NCI-H345 treated with DMSO at 0.1 percent for 48 hours (cell line): ENCODE data around the gene GDE1.
A peak's percentile ranks its signal among the peaks of the same experiment; 100 is the strongest.
"Not testable (repeated sequence)": the region's sequence is repeated elsewhere in the genome, so short reads cannot be mapped to it uniquely, and the experiment has no call there.

Experiments used
- DNase-seq: peaks from one replicate; lab custom pipeline; 2025; ENCODE audit not compliant: unreplicated experiment; lab: John Stamatoyannopoulos, UW

GDE1 gene, protein sequence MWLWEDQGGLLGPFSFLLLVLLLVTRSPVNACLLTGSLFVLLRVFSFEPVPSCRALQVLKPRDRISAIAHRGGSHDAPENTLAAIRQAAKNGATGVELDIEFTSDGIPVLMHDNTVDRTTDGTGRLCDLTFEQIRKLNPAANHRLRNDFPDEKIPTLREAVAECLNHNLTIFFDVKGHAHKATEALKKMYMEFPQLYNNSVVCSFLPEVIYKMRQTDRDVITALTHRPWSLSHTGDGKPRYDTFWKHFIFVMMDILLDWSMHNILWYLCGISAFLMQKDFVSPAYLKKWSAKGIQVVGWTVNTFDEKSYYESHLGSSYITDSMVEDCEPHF

GRCh38 chr16:19521471-19522396, at the start of gene GDE1:
GDE1 (minus strand) TSS chr16:19522098; CDS start chr16:19521964, 134 bp downstream.
- peak; percentile 93 for DNase-seq

DNA sequence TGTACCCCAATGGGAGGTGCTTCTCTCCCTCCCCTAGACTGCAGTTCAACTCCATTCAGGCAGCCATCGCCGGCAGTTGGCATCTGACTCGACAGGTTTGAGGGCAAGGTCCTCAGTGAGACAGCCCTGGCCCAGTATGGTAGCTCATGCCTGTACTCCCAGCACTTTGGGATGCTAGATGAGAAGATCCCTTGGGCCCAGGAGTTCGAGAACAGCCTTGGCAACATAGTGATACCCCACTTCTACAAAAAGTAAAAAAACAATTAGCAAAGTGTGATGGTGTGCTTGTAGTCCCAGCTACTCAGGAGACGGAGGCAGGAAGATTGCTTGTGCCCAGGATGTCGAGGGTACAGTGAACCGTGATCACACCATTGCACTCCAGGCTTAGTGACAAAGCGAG, 45.7 kb upstream of the GDE1 start:
- DNase-seq: no peak

- DNase-seq: no peak
Observed at GRCh38 chr16:19566362-19566761, 44.5 kb upstream of the GDE1 start.

- DNase-seq: no peak
Observed at GRCh38 chr16:19563377-19563776, 41.5 kb upstream of the GDE1 start.

DNA sequence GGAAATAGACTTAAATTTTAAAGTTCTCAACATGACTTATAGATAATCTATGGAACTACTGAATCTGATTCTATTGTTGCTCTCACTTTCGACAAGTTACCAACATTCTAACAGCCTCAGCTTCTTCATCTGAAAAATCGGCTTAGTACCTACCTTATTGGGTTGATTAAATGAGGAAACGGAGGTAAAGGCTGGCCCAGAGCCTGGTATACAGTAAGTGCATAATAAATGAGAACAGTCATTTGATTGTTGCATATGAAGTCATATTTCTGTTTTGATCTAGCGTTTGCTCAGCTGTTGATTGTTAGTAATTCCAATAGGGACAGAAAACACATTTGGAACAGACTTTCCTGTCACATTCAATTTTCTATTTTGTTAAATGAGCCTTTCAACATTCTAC, 38.2 kb upstream of the GDE1 start:
- DNase-seq: no peak

- peak; percentile 33 for DNase-seq
Observed at GRCh38 chr16:19559242-19559910, 37.5 kb upstream of the GDE1 start.

- peak; percentile 22 for DNase-seq
Observed at GRCh38 chr16:19555938-19556771, 34.3 kb upstream of the GDE1 start.

DNA sequence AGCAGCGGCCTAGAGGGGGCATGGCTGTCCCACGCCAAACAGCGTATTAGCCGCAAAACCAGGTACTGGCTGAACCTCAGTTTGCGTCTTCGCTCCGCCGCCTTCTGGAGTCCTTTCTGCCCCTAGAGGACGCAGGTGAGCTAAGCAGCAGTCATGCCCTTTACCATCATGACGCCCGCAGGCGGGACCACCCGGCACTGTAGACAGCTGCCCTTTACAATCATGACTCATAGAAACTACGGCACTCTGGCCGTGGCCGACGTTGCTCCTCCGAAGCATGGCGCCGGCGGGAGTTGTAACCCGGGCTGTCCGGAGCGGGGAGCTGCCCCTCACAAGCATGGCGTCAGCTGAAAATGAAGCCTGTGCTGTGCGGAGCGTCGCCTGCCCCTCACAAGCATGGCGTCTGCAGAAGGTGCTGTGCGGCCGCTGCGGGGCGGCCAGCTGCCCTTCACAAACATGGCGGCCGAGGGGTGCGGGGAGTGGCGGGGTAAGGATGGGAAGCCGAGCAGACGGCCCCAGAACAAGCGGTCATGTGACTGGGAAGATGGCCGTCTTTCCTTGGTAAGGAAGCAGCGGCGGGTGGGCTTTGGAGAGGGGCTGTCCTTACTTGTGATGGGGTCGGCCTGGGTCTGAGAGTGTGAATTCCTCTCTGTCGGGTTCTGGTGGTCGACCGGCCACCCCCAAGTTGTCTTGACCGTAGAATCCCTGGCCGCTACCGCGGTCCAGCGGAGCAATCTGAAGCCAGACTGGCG, 33.5 kb upstream of the GDE1 start, which contains the start of gene VPS35L:
VPS35L (plus strand) TSS at position 518 of the 752 bp plus-strand sequence; CDS start at position 545, 27 bp downstream.
- peak; percentile 94 for DNase-seq

DNA sequence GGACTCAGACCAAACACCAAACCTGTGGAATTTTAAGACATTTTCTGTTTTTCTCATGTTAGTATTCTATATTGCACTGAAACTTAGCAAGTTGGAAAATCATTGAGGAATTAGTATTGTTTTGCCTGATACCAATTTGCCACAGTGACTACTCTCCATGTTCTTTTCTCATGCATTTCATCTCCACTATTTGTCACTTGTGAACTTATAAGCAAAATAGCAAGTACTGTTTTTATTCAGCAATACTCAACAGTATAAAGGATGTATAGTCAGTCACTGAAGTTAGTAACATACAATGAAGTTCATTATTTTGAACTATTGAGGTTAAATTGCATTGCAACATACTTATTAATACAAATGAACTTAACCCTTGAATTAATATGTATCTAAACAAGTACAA, 27.8 kb upstream of the GDE1 start:
- DNase-seq: no peak

DNA sequence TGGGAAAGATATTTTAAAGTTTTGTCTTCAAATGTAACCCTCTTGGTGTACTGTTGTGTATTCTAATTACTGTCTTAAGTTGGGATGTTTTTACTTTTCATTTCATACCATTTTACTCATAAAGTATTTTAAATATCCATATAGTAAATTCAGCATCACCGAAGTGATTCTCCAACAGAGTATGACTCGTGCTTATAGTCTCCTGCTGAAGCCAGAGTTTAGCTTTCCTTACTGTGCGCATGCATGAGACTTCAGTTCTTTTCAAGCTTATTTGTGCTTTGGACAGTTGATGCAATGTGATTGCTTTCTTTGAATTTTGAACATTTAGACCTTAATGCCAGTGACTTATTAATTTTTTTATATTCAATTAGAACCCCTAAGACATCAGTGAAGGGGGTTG, 26.2 kb upstream of the GDE1 start:
- DNase-seq: no peak

- not testable (repeated sequence) for DNase-seq
Observed at GRCh38 chr16:19543278-19543996, 21.5 kb upstream of the GDE1 start.

GRCh38 chr16:19542138-19542821, 20.4 kb upstream of the GDE1 start:
- peak; percentile 90 for DNase-seq

DNA sequence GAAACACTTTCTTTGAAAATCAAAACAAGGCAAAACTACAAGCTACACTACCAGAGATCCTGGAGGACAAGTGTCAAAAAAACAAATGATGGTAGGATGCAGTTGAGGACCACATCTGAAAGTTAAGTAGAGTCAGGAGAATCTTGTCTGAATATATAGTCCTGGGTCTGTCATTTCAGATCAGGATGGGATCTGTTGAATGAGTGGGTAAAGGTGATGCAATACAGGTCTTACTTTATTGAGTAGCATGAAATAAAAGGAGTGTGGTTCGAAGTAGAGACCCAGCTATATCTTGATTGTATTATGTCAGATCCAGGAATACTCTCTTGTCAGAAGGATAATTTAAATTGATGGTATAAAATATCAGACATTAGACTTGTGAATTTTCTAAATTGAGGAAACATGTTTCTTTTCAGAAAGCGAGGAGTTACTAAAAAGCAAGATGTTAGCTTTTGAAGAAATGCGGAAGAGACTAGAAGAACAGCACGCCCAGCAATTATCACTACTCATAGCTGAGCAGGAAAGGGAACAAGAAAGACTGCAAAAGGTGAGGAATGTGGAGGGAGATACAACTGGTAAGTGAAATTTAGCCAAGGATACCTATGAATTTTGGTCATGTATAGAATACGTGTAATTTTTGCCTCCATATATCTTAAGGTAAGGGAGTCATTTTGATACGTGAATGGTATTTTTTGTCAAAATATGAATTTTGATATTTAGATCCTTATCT, 18.5 kb upstream of the GDE1 start:
- DNase-seq: no peak

GRCh38 chr16:19532601-19533000, 10.7 kb upstream of the GDE1 start:
- no peak for DNase-seq

DNA sequence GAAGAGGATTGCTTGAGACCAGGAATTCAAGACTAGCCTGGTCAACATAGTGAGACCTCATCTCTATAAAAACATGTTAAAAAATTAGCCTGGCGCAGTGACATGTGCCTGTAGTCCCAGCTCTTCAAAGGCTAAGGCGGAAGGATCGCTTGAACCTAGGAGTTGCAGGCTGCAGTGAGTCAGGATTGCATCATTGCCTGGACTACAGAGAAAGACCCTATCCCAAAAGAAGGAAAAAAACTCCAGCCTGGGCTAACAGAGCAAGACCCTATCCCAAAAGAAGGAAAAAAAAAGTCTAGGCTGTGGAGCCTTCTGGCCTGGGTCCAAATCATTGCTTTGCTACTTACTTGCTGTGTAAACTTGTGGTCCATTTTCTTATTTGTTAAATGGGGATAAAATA, 6.8 kb upstream of the GDE1 start:
- DNase-seq: no peak

- DNase-seq: no peak
Observed at GRCh38 chr16:19527161-19527560, 5.3 kb upstream of the GDE1 start.

DNA sequence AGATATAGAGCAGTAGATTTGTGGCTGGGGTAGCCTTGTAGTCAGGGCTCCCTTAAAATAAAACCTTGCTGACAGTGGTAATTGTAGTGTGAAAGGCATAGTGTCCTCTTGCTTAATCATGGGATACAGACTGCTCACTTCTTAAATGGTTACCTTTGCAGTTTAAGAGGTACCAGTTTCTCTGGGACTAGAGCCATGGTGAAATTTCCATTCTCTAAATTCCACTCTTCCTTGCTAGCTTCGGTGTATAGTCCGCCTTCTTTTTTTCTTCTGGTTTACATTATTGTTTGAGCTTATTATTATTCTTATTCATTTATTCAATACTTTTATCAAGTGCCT, 3.5 kb upstream of the GDE1 start:
- DNase-seq: no peak
